RKO (cell line): ENCODE results near the gene ELOVL1.

Experiments used
- DNase-seq: peaks from one replicate; pipeline ENCODE4 v3.0.0-alpha.2; 2016; ENCODE audit warnings: low spot score

Gene ELOVL1

GRCh38 chr1:43327549-43328292, 40.1 kb downstream of the ELOVL1 start:
- DNase-seq = no peak

GRCh38 chr1:43325381-43325780, 42.4 kb downstream of the ELOVL1 start:
- DNase-seq = no peak

GRCh38 chr1:43324810-43325209, 43.0 kb downstream of the ELOVL1 start:
- no peak for DNase-seq

GRCh38 chr1:43322506-43322905, 45.3 kb downstream of the ELOVL1 start:
- no peak for DNase-seq

GRCh38 chr1:43321331-43321891, 46.4 kb downstream of the ELOVL1 start:
- DNase-seq = no peak

- no peak for DNase-seq
These were observed 48.0 kb downstream of the ELOVL1 start for GRCh38 chr1:43319766-43320165.

GRCh38 chr1:43319288-43319687, 48.5 kb downstream of the ELOVL1 start:
- DNase-seq = no peak

GRCh38 chr1:43318831-43319230, 49.0 kb downstream of the ELOVL1 start:
- DNase-seq = no peak

- DNase-seq = no peak
These were observed 49.9 kb downstream of the ELOVL1 start for GRCh38 chr1:43317817-43318471.

- no peak for DNase-seq
These were observed 50.9 kb downstream of the ELOVL1 start for GRCh38 chr1:43316738-43317520.

GRCh38 chr1:43315963-43316737, 51.7 kb downstream of the ELOVL1 start:
- no peak for DNase-seq

GRCh38 chr1:43315481-43315880, 52.3 kb downstream of the ELOVL1 start:
- no peak for DNase-seq

- DNase-seq = no peak
These were observed 53.6 kb downstream of the ELOVL1 start for GRCh38 chr1:43314233-43314632.

- DNase-seq = no peak
These were observed 54.0 kb downstream of the ELOVL1 start for GRCh38 chr1:43313771-43314170.
